ENCODE data around the gene UNC13A.

The UNC13A gene

GRCh38 chr19:17659996-17660395, 28.2 kb downstream of the UNC13A start:
- FAIRE-seq = no peak

GRCh38 chr19:17658666-17659065, 29.5 kb downstream of the UNC13A start:
- FAIRE-seq = no peak

- no peak for FAIRE-seq
Observed at GRCh38 chr19:17658240-17658639, 29.9 kb downstream of the UNC13A start.

GRCh38 chr19:17656970-17657369, 31.2 kb downstream of the UNC13A start:
- no peak for FAIRE-seq

- no peak for FAIRE-seq
Observed at GRCh38 chr19:17655751-17656472, 32.2 kb downstream of the UNC13A start.

- no peak for FAIRE-seq
Observed at GRCh38 chr19:17654993-17655392, 33.2 kb downstream of the UNC13A start.

- no peak for FAIRE-seq
Observed at GRCh38 chr19:17652627-17653026, 35.5 kb downstream of the UNC13A start.

- no peak for FAIRE-seq
Observed at GRCh38 chr19:17648786-17649185, 39.4 kb downstream of the UNC13A start.

GRCh38 chr19:17648097-17648660, 40.0 kb downstream of the UNC13A start:
- FAIRE-seq = no peak

- FAIRE-seq = no peak
Observed at GRCh38 chr19:17647071-17648020, 40.8 kb downstream of the UNC13A start.

- FAIRE-seq = no peak
Observed at GRCh38 chr19:17646441-17646840, 41.7 kb downstream of the UNC13A start.

GRCh38 chr19:17645339-17645963, 42.7 kb downstream of the UNC13A start:
- FAIRE-seq = no peak

GRCh38 chr19:17642656-17643055, 45.5 kb downstream of the UNC13A start:
- FAIRE-seq = no peak

GRCh38 chr19:17641846-17642245, 46.3 kb downstream of the UNC13A start:
- no peak for FAIRE-seq

GRCh38 chr19:17641181-17641580, 47.0 kb downstream of the UNC13A start:
- FAIRE-seq = no peak

GRCh38 chr19:17633700-17634099, 54.5 kb downstream of the UNC13A start:
- no peak for FAIRE-seq

GRCh38 chr19:17632577-17632976, 55.6 kb downstream of the UNC13A start:
- no peak for FAIRE-seq

GRCh38 chr19:17629760-17630159, 58.4 kb downstream of the UNC13A start:
- no peak for FAIRE-seq

GRCh38 chr19:17627921-17628320, 60.2 kb downstream of the UNC13A start:
- no peak for FAIRE-seq

GRCh38 chr19:17627161-17627560, 61.0 kb downstream of the UNC13A start:
- no peak for FAIRE-seq

GRCh38 chr19:17626456-17627015, 61.6 kb downstream of the UNC13A start:
- FAIRE-seq = no peak

GRCh38 chr19:17625980-17626379, 62.2 kb downstream of the UNC13A start:
- FAIRE-seq = no peak

GRCh38 chr19:17625043-17625442, 63.1 kb downstream of the UNC13A start:
- no peak for FAIRE-seq
